ENCODE results near the gene COL1A1.

GRCh38 chr17:50203604-50204345 lies 2.3 kb upstream of the COL1A1 start:
- TF ChIP-seq CTCF (IDR thresholded peaks at IDR 0.05; ENCODE audit: insufficient read depth, low read depth, low read length), result no peak
- no peak for TF ChIP-seq EZH2 (IDR thresholded peaks at IDR 0.05; ENCODE audit: insufficient read depth, low read length)
